ENCODE data around the gene SARS1.

SARS1 gene

GRCh38 chr1:109274533-109275476 lies 61.1 kb downstream of the SARS1 start:
- TF ChIP-seq CTCF (IDR thresholded peaks at IDR 0.05; ENCODE audit: low read depth, low read length, missing control alignments), result no peak
- Histone ChIP-seq H3K4me3 (ENCODE audit: low read depth, low read length) (no peak overlapping the region), H3K27me3 (replicated peaks) (no peaks in the 10 kb centered on the region), H3K27ac (no peak overlapping the region), H3K36me3 (replicated peaks) (peaks cover 2% of the 10 kb centered on the region)
- in situ Hi-C loops (cut with HindIII; ENCODE audit: low pct_ligation_motif_present, low sequenced_read_pairs), result no loop called here
- DNase-seq, result no peak

DNA sequence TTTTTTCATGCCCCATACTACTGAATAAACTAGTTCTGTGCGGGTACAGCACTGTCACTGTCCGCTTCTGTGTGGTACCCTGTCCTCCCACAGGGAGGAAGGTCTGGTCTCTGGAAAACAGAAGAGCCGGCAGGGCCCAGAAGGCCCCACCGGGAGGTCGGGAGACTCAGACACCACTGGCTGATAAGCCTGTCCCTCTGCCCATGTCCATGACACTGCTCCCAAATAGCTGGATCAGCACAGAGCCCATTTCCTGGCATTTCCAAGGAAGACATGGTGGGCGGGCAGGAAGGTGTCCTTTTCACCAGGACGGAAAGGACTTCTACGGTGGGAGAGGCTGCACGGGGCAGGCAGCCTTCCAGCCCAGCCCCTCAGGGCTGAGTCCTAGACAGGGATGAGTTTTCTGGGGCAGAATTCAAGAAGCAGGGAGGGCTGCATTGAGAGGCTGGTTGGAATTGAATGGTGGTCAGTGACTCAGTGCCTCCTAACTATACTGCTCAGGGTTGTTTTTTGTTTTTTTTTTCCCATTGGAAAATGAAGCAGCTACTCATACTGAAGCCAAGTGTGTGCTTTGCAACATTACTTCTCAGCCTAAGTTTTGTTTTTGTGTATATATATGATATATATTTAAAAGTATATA lies 62.1 kb downstream of the SARS1 start:
- peak; percentile 55 for DNase-seq
- Histone ChIP-seq H3K27ac (no peak overlapping the region), H3K36me3 (replicated peaks) (peaks cover 2% of the 10 kb centered on the region), H3K4me3 (ENCODE audit: low read depth, low read length) (no peak overlapping the region), H3K27me3 (replicated peaks) (no peaks in the 10 kb centered on the region)
- in situ Hi-C loops (cut with HindIII; ENCODE audit: low pct_ligation_motif_present, low sequenced_read_pairs), result no loop called here
- TF ChIP-seq CTCF (IDR thresholded peaks at IDR 0.05; ENCODE audit: low read depth, low read length, missing control alignments), result no peak

- Histone ChIP-seq H3K4me3 (ENCODE audit: low read depth, low read length) (no peak overlapping the region), H3K27ac (no peak overlapping the region), H3K36me3 (replicated peaks) (peaks cover 2% of the 10 kb centered on the region), H3K27me3 (replicated peaks) (no peaks in the 10 kb centered on the region)
- DNase-seq, result peak; percentile 72
- TF ChIP-seq CTCF (IDR thresholded peaks at IDR 0.05; ENCODE audit: low read depth, low read length, missing control alignments), result peak; percentile 95
- in situ Hi-C loops (cut with HindIII; ENCODE audit: low pct_ligation_motif_present, low sequenced_read_pairs), result no loop called here
These were observed 63.9 kb downstream of the SARS1 start for GRCh38 chr1:109277434-109278204.

GRCh38 chr1:109279615-109280278 lies 66.0 kb downstream of the SARS1 start:
- Histone ChIP-seq H3K36me3 (replicated peaks) (peaks cover 2% of the 10 kb centered on the region), H3K27me3 (replicated peaks) (no peaks in the 10 kb centered on the region), H3K27ac (no peak overlapping the region), H3K4me3 (ENCODE audit: low read depth, low read length) (no peak overlapping the region)
- no peak for DNase-seq
- TF ChIP-seq CTCF (IDR thresholded peaks at IDR 0.05; ENCODE audit: low read depth, low read length, missing control alignments), result no peak
- in situ Hi-C loops (cut with HindIII; ENCODE audit: low pct_ligation_motif_present, low sequenced_read_pairs), result no loop called here

GRCh38 chr1:109280862-109281261 lies 67.1 kb downstream of the SARS1 start:
- no peaks in the 10 kb centered on the region for H3K27me3 ChIP-seq (replicated peaks)
- H3K4me3 ChIP-seq (ENCODE audit: low read depth, low read length), result no peak overlapping the region
- no peak for DNase-seq
- peaks cover 2% of the 10 kb centered on the region for H3K36me3 ChIP-seq (replicated peaks)
- no peak for TF ChIP-seq CTCF (IDR thresholded peaks at IDR 0.05; ENCODE audit: low read depth, low read length, missing control alignments)
- no peak overlapping the region for H3K27ac ChIP-seq
- in situ Hi-C loops (cut with HindIII; ENCODE audit: low pct_ligation_motif_present, low sequenced_read_pairs), result no loop called here

All from brain microvascular endothelial cell (primary cell).